GM23338 (cell line): Measurements from ENCODE around the gene SNAPC2. TPM values are rescaled to one million over a fixed set of nuclear protein-coding genes. Genes with fewer than 3 reads are reported as not detected.

Source experiments
- ATAC-seq: fragments of 200-7000 bp; cut with Tn5 transposase; 3 replicates; pipeline ENCODE4 v1.9.1; 2020
- DNase-seq: peaks from one replicate; pipeline ENCODE4 v3.0.0-alpha.2; 2015; ENCODE audit warnings: low spot score
- H2AFZ ChIP-seq: fragments of 200-600 bp; sonication (generic); 2 replicates; pipeline ENCODE4 v1.8.0; 2016; ENCODE audit warnings: antibody characterized with exemption, mild to moderate bottlenecking, moderate library complexity
- H3F3A ChIP-seq: fragments of 200-600 bp; sonication (generic); replicated peaks from 2 replicates; pipeline ENCODE4 v1.8.0; 2017; ENCODE audit warnings: antibody characterized with exemption, mixed run types, low read depth
- H3K27ac ChIP-seq: fragments of 200-600 bp; sonication (generic); 2 replicates; pipeline ENCODE4 v1.6.1; 2016; ENCODE audit warnings: low read depth
- H3K27me3 ChIP-seq: fragments of 200-600 bp; sonication (generic); 2 replicates; pipeline ENCODE4 v1.8.0; 2016; ENCODE audit warnings: mild to moderate bottlenecking, mixed run types, moderate library complexity; ENCODE audit not compliant: insufficient read depth
- H3K36me3 ChIP-seq: fragments of 200-600 bp; sonication (generic); 2 replicates; pipeline ENCODE4 v1.8.0; 2016; ENCODE audit warnings: mild to moderate bottlenecking; ENCODE audit not compliant: insufficient read depth
- H3K4me1 ChIP-seq: fragments of 200-600 bp; sonication (generic); 2 replicates; pipeline ENCODE4 v1.8.0; 2016; ENCODE audit warnings: mild to moderate bottlenecking, moderate library complexity; ENCODE audit not compliant: insufficient read depth
- H3K4me2 ChIP-seq: fragments of 200-600 bp; sonication (generic); 2 replicates; pipeline ENCODE4 v1.7.1; 2017; ENCODE audit warnings: mixed run types
- H3K4me3 ChIP-seq: fragments of 200-600 bp; sonication (generic); 2 replicates; pipeline ENCODE4 v1.6.1; 2016; ENCODE audit warnings: mixed run types
- H3K79me2 ChIP-seq: fragments of 200-600 bp; sonication (generic); replicated peaks from 2 replicates; pipeline ENCODE4 v1.8.0; 2017; ENCODE audit warnings: mild to moderate bottlenecking; ENCODE audit not compliant: insufficient read depth
- H3K9me2 ChIP-seq: fragments of 200-600 bp; sonication (generic); 2 replicates; pipeline ENCODE4 v1.8.0; 2017; ENCODE audit not compliant: insufficient read depth
- H4K20me1 ChIP-seq: fragments of 200-600 bp; sonication (generic); replicated peaks from 2 replicates; pipeline ENCODE4 v1.8.0; 2017; ENCODE audit warnings: mild to moderate bottlenecking; ENCODE audit not compliant: insufficient read depth
- H3K27ac Mint-ChIP-seq: 2 replicates; pipeline ENCODE4 v1.8.0; 2020; ENCODE audit warnings: inconsistent platforms, mild to moderate bottlenecking, moderate library complexity, mixed read lengths
- H3K27me3 Mint-ChIP-seq: 3 replicates; pipeline ENCODE4 v1.8.0; 2022; ENCODE audit warnings: low read depth, mild to moderate bottlenecking, moderate library complexity, mixed read lengths, inconsistent platforms; ENCODE audit not compliant: insufficient read depth, poor library complexity
- H3K36me3 Mint-ChIP-seq: 3 replicates; pipeline ENCODE4 v1.8.0; 2021; ENCODE audit warnings: low read depth, mild to moderate bottlenecking, inconsistent platforms, moderate library complexity, mixed read lengths
- H3K4me1 Mint-ChIP-seq: 3 replicates; pipeline ENCODE4 v1.8.0; 2020; ENCODE audit warnings: mild to moderate bottlenecking, inconsistent platforms, mixed read lengths
- H3K4me3 Mint-ChIP-seq: 3 replicates; pipeline ENCODE4 v1.8.0; 2021; ENCODE audit warnings: moderate library complexity, mild to moderate bottlenecking, inconsistent platforms, mixed read lengths
- H3K9me3 Mint-ChIP-seq: 3 replicates; pipeline ENCODE4 v1.8.0; 2020; ENCODE audit warnings: moderate library complexity, mild to moderate bottlenecking, inconsistent platforms, mixed read lengths
- ETS1 ChIP-seq: IDR thresholded peaks from 2 replicates; pipeline ENCODE4 v1.6.1; 2016; ENCODE audit warnings: antibody characterized with exemption
- polyA plus RNA-seq: library from polyadenylated mRNA; unstranded; fragments of >200 nt; fragmentation: Nextera tagmentation; extraction: Ambion mirVana; gene quantifications from 2 replicates; pipeline ENCODE4 v1.2.1, GENCODE V29; 2016
- total RNA-seq: library from RNA; depleted of rRNA; stranded (reverse); fragments of >200 nt; shearing (Covaris generic); gene quantifications from 2 replicates; pipeline ENCODE4 v1.2.3, GENCODE V29; 2014
- TF ChIP-seq, protein P1 (sequence below): IDR thresholded peaks from one replicate; pipeline ENCODE4 v1.6.1; 2018; ENCODE audit warnings: antibody characterized with exemption; ENCODE audit not compliant: unreplicated experiment
- TF ChIP-seq, protein P2 (sequence below), 2 experiments: fragments of 200-600 bp in 1 of 2; sonication (generic) in 1 of 2; conservative IDR thresholded peaks; 2 replicates each; pipeline versions ENCODE4 v1.5.1 to v1.6.1; 2016 to 2017; ENCODE audit warnings: antibody characterized with exemption in 2 of 2, low read depth in 2 of 2, mild to moderate bottlenecking in 2 of 2, moderate library complexity in 1 of 2

The SNAPC2 gene
- total and polyA plus RNA-seq, 2 experiments from 2014 or later, result 17.1 to 25.1 TPM

- peaks cover 17% of the 10 kb centered on the region for H3K36me3 Mint-ChIP-seq
- ATAC-seq, result no peak
Measured at GRCh38 chr19:7912697-7913564, 7.2 kb upstream of the SNAPC2 start.

More at GRCh38 chr19:7912697-7913564, 7.2 kb upstream of the SNAPC2 start:
- H3K79me2 ChIP-seq, result no peaks in the 10 kb centered on the region
- no peak overlapping the region for H3K4me3 ChIP-seq
- peaks cover 43% of the 10 kb centered on the region for H3K27me3 ChIP-seq
- H3K9me2 ChIP-seq, result no peaks in the 10 kb centered on the region
- no peak overlapping the region for H3K4me3 Mint-ChIP-seq
- H4K20me1 ChIP-seq, result peaks cover 5% of the 10 kb centered on the region
- H3K9me3 Mint-ChIP-seq, result peaks cover 2% of the 10 kb centered on the region; the same call in 1 of the 3 replicates
- 0 out of 2 replicates have a peak, but pooled peaks cover 5% of the 10 kb centered on the region for H3F3A ChIP-seq
- H3K36me3 ChIP-seq, result no peaks in the 10 kb centered on the region
- peaks cover 6% of the 10 kb centered on the region; the same call in 2 of the 3 replicates for H3K4me1 Mint-ChIP-seq
- no peak overlapping the region for H3K4me2 ChIP-seq
- no peak overlapping the region for H2AFZ ChIP-seq
- no peak for TF ChIP-seq ETS1
- TF ChIP-seq, protein P1, sequence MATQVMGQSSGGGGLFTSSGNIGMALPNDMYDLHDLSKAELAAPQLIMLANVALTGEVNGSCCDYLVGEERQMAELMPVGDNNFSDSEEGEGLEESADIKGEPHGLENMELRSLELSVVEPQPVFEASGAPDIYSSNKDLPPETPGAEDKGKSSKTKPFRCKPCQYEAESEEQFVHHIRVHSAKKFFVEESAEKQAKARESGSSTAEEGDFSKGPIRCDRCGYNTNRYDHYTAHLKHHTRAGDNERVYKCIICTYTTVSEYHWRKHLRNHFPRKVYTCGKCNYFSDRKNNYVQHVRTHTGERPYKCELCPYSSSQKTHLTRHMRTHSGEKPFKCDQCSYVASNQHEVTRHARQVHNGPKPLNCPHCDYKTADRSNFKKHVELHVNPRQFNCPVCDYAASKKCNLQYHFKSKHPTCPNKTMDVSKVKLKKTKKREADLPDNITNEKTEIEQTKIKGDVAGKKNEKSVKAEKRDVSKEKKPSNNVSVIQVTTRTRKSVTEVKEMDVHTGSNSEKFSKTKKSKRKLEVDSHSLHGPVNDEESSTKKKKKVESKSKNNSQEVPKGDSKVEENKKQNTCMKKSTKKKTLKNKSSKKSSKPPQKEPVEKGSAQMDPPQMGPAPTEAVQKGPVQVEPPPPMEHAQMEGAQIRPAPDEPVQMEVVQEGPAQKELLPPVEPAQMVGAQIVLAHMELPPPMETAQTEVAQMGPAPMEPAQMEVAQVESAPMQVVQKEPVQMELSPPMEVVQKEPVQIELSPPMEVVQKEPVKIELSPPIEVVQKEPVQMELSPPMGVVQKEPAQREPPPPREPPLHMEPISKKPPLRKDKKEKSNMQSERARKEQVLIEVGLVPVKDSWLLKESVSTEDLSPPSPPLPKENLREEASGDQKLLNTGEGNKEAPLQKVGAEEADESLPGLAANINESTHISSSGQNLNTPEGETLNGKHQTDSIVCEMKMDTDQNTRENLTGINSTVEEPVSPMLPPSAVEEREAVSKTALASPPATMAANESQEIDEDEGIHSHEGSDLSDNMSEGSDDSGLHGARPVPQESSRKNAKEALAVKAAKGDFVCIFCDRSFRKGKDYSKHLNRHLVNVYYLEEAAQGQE, result no peak
- TF ChIP-seq, protein P2, sequence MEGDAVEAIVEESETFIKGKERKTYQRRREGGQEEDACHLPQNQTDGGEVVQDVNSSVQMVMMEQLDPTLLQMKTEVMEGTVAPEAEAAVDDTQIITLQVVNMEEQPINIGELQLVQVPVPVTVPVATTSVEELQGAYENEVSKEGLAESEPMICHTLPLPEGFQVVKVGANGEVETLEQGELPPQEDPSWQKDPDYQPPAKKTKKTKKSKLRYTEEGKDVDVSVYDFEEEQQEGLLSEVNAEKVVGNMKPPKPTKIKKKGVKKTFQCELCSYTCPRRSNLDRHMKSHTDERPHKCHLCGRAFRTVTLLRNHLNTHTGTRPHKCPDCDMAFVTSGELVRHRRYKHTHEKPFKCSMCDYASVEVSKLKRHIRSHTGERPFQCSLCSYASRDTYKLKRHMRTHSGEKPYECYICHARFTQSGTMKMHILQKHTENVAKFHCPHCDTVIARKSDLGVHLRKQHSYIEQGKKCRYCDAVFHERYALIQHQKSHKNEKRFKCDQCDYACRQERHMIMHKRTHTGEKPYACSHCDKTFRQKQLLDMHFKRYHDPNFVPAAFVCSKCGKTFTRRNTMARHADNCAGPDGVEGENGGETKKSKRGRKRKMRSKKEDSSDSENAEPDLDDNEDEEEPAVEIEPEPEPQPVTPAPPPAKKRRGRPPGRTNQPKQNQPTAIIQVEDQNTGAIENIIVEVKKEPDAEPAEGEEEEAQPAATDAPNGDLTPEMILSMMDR (conservative IDR thresholded peaks at IDR 0.05; ENCODE audit: low read depth in 2 of 2), result no peak
- peaks cover 36% of the 10 kb centered on the region for H3K27me3 Mint-ChIP-seq
- H3K27ac Mint-ChIP-seq, result no peak overlapping the region
- no peak for DNase-seq
- no peak overlapping the region for H3K27ac ChIP-seq
- H3K4me1 ChIP-seq, result no peaks in the 10 kb centered on the region
